Measurements from ENCODE around the gene OGG1.

The OGG1 gene

DNA sequence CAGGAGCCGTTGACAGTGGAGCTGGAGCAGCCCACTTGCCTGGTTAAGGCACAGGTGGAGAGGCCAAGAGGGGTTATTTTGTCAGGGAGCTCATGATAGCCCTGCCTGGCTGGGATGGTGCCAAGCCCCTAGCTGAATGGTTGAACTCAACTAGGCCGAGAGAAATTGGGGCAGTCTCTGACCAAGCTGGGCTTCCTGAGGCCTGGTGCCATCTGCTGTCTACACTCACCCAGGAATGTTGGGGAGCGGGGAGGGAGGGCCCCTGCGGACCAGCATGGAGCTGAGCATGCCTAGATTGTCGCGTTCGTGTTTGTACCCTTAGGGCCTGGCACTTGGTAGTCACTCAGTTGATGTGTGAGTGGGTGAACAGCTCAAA, 17.0 kb upstream of the OGG1 start:
- TF ChIP-seq, protein P1, sequence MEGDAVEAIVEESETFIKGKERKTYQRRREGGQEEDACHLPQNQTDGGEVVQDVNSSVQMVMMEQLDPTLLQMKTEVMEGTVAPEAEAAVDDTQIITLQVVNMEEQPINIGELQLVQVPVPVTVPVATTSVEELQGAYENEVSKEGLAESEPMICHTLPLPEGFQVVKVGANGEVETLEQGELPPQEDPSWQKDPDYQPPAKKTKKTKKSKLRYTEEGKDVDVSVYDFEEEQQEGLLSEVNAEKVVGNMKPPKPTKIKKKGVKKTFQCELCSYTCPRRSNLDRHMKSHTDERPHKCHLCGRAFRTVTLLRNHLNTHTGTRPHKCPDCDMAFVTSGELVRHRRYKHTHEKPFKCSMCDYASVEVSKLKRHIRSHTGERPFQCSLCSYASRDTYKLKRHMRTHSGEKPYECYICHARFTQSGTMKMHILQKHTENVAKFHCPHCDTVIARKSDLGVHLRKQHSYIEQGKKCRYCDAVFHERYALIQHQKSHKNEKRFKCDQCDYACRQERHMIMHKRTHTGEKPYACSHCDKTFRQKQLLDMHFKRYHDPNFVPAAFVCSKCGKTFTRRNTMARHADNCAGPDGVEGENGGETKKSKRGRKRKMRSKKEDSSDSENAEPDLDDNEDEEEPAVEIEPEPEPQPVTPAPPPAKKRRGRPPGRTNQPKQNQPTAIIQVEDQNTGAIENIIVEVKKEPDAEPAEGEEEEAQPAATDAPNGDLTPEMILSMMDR (IDR thresholded peaks at IDR 0.05; ENCODE audit: low read depth, low read length), result no peak
- no peak for DNase-seq (ENCODE audit: extremely low read depth, low read depth)

DNA sequence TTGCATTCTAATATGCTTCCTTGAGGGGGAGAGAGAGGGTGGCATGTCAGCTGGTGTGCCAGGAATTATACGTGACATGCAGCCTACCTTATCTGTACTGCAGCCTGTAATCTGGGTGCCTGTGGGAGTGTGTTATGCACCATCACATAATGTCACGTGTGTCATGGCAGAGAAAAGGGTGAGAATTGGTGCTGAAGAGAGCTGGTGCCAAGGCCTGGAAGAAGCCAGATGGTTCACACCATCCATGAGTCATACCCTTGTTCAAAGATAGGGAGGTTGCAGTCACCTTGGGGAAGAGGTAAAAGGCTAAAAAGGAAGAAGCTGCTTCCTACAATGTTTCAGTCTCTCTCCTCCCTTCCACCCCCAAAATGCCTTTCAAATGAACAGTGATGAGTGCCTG, 12.9 kb upstream of the OGG1 start:
- no peak for DNase-seq (ENCODE audit: extremely low read depth, low read depth)
- TF ChIP-seq, protein P1 (IDR thresholded peaks at IDR 0.05; ENCODE audit: low read depth, low read length), result no peak

DNA sequence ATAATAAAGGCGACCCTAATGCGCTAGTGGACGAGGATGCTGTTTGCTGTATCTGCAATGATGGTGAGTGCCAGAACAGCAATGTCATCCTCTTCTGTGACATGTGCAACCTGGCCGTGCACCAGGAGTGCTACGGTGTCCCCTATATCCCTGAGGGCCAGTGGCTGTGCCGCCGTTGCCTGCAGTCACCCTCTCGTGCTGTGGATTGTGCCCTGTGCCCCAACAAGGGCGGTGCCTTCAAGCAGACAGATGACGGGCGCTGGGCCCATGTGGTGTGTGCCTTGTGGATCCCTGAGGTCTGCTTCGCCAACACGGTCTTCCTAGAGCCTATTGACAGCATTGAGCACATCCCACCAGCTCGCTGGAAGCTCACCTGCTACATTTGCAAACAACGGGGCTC, 10.6 kb upstream of the OGG1 start:
- no peak for DNase-seq (ENCODE audit: extremely low read depth, low read depth)
- TF ChIP-seq, protein P1 (IDR thresholded peaks at IDR 0.05; ENCODE audit: low read depth, low read length), result no peak

DNA sequence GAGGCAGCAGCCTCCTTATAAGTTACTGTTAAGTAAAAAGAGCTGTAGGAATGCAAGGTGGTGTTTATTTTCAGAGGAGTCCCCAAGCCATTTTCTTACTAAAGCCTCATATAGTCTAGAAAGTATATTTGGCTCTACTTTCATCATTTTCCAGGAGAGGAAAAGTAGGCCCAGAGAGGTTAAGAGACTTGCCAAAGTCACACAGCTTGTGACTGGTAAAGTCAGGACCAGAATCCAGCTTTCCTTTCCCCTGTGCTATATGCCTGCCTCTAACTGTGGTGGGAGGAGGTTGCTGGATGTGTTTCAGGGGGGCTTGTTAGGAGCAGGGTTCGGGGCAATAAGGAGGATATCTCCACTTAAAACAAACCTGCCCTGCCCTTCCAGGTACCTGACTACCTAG, 7.2 kb upstream of the OGG1 start:
- TF ChIP-seq, protein P1 (IDR thresholded peaks at IDR 0.05; ENCODE audit: low read depth, low read length), result no peak
- DNase-seq (ENCODE audit: extremely low read depth, low read depth), result no peak

DNA sequence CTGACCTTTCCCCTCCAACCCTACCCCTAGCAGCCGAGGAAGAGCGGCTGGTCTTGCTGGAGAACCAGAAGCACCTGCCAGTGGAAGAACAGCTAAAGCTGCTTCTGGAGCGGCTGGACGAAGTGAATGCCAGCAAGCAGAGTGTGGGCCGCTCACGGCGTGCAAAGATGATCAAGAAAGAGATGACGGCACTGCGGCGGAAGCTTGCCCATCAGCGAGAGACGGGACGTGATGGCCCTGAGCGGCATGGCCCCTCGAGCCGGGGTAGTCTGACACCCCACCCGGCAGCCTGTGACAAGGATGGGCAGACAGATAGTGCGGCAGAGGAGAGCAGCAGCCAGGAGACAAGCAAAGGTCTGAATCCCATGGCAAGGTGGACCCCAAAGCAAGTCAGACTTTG, 6.2 kb upstream of the OGG1 start:
- TF ChIP-seq, protein P1 (IDR thresholded peaks at IDR 0.05; ENCODE audit: low read depth, low read length), result no peak
- DNase-seq (ENCODE audit: extremely low read depth, low read depth), result no peak

DNA sequence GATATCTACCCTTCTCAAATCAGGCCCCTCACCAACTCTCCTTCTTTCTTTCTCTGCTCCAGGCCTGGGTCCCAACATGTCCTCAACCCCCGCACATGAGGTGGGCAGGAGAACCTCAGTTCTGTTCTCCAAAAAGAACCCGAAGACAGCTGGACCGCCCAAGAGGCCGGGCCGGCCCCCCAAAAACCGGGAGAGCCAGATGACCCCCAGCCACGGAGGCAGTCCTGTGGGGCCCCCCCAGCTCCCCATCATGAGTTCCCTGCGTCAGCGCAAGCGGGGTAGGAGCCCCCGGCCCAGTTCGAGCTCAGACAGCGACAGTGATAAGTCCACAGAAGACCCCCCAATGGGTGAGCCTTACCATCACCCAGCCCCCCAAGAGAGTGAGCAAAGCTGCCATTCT, 5.6 kb upstream of the OGG1 start:
- TF ChIP-seq, protein P1 (IDR thresholded peaks at IDR 0.05; ENCODE audit: low read depth, low read length), result no peak
- no peak for DNase-seq (ENCODE audit: extremely low read depth, low read depth)

DNA sequence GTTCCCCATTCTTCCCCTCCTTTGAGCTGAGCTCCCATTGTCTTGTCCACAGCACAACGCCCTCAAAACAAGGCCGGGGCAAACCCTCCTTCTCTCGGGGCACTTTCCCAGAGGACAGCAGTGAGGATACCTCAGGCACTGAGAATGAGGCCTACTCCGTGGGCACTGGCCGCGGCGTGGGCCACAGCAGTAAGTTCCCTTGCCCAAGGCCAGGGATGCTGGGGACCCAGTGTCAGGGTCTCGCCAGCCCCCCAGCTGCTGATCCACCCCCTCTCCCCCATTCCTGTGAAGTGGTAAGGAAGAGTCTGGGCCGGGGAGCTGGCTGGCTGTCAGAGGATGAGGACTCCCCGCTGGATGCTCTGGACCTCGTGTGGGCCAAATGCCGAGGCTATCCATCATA, 4.2 kb upstream of the OGG1 start:
- TF ChIP-seq, protein P1 (IDR thresholded peaks at IDR 0.05; ENCODE audit: low read depth, low read length), result no peak
- DNase-seq (ENCODE audit: extremely low read depth, low read depth), result no peak

All from AG09319 (cell line).